ENCODE measurements around the gene PEAK1.

- TF ChIP-seq CTCF (IDR thresholded peaks at IDR 0.05) (no peak), POLR2AphosphoS5 (IDR thresholded peaks at IDR 0.05) (no peak)
Measured at GRCh38 chr15:77391372-77391951, 28.4 kb downstream of the PEAK1 start.
